Measurements from ENCODE around the gene FOXN4.
"Not testable (repeated sequence)": the region's sequence is repeated elsewhere in the genome, so short reads cannot be mapped to it uniquely, and the experiment has no call there.

FOXN4 gene, protein sequence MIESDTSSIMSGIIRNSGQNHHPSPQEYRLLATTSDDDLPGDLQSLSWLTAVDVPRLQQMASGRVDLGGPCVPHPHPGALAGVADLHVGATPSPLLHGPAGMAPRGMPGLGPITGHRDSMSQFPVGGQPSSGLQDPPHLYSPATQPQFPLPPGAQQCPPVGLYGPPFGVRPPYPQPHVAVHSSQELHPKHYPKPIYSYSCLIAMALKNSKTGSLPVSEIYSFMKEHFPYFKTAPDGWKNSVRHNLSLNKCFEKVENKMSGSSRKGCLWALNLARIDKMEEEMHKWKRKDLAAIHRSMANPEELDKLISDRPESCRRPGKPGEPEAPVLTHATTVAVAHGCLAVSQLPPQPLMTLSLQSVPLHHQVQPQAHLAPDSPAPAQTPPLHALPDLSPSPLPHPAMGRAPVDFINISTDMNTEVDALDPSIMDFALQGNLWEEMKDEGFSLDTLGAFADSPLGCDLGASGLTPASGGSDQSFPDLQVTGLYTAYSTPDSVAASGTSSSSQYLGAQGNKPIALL

DNA sequence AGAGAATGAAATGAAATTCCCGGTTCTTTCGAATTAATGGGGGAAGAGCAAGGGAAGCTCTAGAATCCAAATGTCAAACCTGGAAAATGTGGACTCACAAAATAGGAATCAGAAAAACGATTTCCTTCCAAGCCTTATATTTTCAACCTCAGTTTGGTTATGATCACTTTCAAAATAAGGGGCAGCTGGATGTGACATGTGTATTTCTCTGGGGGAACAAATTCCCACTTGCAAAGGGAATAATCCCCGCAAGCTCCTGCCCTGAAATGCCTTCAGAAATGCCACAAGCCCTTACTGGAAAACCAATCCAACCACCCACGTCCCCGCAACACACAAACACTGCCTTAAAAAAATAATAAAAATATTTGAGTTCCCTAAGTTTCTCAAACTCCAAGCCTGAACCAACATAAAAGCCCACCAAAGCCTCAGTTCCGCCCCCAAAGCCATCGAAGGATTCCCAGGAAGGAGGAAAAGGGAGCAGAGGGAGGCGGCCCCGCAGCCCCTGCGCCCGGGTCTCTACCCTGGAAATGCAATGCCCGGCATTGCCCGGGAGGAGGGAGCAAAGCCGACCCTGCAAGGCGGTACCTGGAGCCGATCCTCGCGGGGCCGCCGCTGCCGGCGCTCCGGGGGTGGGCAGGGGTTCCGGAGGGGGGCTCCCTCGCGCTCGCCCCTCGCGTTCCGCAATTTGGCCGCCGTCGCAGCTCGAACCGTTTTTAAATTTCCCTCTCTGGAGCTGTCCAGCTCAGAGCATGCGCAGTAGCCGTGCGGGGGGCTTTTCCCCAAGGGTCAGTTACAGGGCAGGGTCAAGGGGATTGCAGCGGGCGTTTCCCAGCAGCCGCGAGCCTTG, at the start of gene FOXN4:
Gene FOXN4 (minus strand): TSS at position 751 of the 847 bp plus-strand sequence. CDS start 963 bp downstream, outside the sequence.
- DNase-seq: no peak

DNA sequence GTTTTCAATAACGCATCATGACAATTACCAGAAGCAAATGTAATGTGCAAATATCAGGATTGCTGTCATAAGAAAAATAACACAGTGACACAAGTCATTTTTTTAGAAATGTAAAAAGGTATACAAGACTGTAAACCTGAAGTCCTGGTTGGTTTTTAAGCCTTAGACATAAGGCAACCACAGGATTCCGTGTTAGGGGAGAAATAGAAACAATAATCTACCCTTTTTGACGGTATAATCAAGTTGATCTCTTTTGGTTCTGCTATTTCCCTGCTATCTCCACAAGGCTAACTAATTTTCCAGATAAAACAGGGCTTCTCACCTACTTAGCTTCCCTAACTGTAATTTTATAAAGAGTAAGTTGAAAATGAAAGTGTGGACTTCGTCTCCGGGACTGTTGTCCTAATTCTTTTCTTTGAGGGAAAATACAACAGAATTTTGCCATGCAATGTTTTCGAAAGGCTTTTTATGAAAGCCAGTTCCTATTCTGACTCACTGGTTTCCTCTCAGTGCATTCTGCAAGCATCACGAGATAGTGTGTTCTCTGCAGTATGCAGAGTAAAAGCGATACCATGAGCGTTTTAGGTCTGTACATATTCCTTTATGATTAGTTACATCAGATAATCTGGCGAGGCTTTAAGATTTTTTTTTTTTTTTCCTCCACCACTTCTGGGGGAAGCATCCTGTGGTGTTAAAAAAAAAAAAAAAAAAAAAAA, 49.2 kb upstream of the FOXN4 start:
- DNase-seq: no peak

DNA sequence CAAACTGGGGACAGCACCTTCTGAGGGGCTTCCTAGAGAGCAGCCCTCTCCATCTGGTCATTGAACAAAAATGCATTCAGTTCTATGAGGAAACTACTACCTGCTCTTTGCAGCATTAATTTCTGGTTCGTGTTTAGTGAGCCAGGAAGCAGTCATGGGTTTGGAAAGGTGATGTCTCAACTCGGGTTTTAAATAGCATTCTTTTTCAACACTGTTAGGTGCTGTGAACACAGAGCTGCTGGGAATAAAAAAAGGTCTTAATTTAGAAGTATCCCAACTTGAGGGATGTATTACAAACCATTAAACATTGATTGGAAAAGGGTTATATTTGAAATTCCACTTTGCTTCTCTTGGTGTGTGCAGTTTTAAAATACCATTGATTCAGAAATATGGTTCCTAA, 47.9 kb upstream of the FOXN4 start:
- no peak for DNase-seq

DNA sequence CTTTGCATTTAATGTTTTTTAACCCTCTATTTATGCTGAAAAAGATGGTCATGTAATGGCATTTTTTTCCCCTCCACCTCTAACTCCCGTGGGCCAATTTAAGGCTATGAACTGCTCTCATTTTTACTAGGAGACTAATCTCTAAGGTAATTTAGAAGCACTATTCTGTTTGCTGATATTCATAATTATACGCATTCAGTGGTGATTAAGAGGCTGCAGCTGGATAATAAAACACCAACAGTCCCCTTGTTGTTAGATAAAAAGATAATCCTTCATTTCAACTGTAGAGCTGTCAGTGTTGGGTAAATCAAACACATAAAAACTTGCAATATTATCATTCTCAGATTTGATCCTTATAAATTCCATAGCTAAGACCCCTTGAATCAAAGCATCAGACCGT, 47.5 kb upstream of the FOXN4 start:
- no peak for DNase-seq

DNA sequence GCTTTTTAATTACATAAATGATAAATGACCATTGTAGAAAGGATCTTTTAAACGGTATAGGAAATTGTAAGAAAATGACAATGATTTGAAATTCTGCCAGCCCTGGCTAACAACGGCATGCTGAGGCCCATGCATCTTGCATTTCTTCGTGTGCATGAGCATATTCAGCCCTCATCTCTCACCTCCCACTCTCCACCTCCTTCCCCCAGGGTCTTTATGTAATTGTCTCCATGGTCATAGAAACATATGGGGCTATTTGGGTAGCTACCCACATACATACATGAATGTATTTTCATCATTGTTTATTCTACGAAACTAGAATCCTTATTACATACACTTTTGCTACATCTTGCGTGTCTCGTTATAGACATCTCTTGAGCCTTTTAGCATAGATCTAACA, 43.1 kb upstream of the FOXN4 start:
- no peak for DNase-seq

DNA sequence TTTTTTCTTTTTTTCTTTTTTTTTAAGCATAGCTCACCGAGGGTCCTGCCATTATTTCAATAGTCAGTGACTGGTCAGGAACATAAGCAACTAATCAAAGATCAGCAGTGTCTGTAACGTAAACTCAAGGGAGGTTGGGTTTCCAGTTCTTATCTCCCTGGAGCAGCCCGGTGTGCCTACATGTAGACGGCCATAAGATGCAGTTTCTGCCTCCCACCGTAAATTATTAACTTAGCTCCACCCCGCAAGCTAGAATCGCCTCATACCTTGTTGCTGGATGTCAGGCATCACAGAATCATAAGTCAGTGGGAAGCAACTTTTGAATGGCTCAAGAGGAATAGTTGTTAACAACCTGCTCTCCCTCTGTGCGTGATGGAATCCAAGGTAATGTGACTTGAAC, 38.5 kb upstream of the FOXN4 start, which contains the start of gene MYO1H:
Gene MYO1H (plus strand): TSS at position 312 of the 400 bp plus-strand sequence. CDS start 61 bp downstream, at position 373.
- no peak for DNase-seq

DNA sequence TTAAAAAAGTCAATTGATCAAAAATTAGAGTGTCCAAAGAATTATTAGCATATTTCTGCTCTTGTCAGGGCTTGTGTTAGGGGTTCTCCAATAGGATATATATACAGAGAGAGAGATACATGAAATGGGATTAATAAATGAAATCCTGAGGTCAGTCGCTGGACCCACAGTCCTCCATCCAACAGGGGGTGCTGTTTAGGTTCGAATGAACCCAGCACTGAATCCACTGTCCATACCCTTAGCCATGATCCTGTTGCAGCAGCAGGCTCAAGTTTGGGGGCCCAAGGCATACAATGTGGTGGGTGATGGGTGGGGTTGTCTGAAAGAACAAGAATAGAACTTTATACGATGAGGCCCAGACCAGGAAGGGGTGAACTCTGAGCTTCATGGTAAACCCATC, 37.8 kb upstream of the FOXN4 start:
- no peak for DNase-seq

DNA sequence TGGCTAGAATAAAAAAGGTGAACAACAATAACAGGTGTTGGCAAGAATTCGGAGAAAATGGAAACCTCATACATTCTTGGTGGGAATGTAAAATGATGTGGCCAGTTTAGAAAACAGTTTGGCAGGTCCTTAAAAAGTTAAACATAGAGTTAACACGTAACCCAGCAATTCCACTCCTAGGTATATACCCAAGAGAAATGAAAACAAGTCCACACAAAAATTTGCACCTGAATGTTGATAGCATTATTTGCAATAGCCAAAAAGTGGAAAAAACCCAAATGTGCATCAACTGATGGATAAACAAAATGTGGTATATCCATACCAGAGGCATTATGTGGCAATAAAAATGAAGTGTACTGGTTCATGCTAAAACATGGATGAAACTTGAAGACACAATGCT, 36.3 kb upstream of the FOXN4 start:
- DNase-seq: no peak

DNA sequence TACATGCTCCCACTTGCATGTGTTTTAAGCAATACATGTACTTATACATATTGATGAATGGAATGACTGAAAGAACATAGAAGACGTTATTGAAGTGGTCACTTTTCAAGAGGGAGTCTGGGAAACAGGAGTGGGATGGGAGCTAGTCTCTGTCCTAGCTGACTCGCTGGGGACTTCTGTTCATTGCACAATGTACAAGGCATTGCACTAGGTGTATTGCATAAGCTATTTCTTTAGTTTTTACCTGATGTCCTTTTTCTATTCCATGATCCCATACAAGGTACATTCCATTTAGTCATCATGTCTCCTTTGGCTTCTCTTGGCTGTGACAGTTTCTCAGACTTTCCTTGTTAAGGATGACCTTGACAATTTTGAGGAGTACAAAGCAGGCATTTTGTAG, 34.6 kb upstream of the FOXN4 start:
- DNase-seq: no peak

DNA sequence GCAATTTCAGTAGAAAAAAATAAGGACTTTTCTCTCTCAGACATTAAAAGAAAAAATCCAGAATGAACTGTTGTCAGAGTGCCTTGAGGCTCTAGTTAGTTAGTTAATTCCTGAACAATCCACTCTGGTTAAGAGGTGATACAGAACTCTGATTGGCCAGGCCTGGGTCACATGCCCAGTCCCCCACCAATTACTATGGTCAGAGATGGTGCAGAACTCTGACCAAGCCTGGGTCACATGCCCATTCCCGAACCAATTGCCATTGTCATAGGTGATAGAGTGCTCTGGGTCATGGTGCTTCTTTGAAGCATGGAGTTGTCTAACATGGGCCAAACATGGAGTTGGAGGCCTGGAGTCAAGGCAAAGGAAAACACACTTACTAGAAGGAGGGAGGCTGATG, 27.5 kb upstream of the FOXN4 start:
- no peak for DNase-seq

DNA sequence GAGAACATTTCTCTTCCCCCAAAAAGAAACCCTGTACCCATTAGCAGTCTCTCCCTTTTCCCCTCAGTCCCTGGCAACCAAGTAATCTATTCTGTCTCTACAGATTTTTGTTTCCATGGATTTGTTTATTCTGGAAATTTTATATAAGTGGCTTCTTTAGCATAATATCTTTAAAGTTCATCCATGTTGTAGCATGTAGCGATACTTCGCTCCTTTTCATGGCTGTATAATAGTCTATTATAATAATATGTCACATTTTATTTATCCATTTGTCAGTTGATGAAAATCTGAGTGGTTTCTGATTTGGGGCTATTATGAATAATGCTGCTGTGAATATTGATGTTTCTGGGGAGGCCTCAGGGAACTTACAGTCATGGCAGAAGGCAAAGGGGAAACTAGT, 25.8 kb upstream of the FOXN4 start:
- no peak for DNase-seq

DNA sequence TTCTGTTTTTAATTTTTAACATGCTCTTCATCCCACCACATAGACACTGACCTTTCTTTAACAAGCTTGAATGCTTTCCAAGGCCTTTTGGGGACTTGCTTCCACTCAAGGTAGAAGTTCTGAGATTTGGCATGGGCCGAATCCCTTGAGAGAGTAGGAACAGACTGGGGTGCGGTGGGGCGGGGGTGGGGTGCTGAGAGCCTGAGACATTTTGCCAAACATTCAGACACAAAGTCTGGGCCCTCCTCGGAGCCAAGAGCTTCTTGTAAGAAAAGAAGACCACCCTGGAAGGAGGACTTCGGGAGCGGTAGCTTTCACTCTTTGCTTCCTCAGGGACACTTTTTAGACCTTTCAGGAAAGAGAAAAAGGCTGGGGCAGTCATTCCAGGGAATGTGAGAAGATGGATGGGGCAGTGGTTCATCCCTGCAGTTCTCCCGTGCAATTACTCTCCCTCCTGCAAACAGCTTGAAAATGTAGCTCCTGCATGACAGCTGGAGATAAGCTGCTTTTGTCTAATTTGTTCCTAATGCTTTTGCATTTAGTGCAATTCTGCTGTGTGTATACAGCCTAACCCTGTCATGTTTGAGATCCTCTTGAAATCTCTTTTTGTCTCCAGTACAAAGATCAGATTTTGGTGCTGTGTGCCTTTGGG, 22.3 kb upstream of the FOXN4 start:
- no peak for DNase-seq

DNA sequence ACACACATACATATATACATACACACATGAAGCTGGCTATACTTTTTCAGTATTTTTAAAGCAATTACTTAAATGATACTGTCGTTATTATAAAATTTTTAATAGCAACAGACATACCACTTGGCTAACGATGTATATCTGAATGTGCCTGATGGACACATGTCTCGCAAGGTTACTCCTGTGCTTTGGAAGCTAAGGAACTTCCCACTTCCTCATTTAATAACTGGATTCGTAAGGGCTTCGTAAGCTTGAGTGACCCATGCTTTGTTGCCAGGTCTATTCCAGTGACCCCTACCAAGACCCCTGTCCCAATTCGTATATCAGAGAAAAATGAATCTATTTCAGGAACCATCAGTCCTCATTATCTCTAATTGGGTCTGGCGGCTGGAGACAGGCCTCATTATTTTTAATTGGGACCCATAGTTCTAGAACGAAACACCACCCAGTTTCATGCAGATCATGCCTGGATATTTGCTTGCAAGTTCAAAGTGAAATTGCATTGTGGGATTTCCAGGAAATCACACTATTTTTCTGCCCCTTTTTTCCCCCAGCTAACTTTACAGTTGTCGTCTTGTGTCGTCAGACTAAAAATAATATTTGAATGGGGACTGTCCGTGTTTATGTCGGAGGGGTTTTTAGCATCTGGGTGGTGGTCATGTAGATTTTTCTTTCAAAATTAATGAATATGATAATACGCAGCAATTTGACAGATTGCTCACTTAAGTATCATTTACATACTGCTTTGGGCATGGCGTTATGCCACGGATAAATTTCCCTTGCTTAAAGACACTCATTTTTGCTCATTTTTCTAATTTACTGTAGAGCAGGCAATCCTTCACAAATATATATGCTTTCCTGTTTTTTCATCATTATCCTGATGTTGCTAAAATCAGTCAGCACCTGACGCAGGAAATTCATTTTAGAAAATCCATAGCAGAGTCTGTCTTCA, 21.5 kb upstream of the FOXN4 start:
- DNase-seq: no peak

DNA sequence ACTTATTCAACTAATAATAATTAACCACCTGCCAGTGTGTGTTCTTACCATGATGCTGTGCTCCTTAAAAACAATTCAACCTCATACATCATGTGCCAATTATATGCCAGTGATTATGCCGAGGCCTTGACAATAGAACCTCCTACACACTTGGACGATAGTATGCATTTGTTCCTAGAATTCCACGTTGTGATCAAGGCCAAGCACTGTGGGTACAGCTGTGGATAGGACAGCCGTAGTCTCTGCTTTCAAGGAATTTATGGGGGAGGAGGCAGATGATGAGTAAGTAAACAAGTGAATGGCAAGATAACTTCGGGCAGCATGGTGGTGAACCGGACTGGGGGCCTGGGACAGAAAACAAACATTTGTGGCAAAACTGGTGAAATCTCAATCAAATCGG, 20.6 kb upstream of the FOXN4 start:
- DNase-seq: no peak

DNA sequence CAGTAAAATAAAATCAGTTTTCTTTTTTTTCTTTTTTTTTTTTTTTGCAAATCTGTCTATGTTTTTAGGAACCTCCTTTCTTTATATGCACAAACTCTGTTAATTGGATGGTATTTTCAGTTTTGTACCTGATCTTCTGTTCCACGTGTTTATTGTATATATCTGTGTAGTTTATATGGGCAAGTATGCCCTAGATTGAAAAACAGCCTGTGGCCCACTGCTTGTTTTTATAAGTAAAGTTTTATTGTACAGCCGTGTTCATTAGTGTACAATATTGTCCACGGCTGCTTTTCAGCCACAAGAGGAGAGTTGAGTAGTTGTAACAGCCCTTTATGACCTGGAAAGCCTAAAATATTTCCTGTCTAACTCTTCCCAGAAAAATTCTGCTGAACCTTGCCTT, 19.9 kb upstream of the FOXN4 start:
- DNase-seq: no peak

DNA sequence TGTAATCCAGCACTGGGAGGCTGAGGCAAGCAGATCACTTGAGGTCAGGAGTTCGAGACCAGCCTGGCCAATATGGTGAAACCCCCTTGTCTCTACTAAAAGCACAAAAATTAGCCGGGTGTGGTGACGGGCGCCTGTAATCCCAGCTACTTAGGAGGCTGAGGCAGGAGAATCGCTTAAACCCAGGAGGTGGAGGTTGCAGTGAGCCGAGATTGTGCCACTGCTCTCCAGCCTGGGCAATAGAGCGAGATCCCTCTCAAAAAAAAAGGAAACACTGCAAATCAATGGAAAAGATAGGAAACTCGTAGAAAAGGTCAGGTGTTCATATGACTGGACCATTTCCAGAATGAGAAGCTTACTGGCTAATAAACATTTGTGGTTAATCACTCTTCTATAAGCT, 12.2 kb upstream of the FOXN4 start:
- not testable (repeated sequence) for DNase-seq

DNA sequence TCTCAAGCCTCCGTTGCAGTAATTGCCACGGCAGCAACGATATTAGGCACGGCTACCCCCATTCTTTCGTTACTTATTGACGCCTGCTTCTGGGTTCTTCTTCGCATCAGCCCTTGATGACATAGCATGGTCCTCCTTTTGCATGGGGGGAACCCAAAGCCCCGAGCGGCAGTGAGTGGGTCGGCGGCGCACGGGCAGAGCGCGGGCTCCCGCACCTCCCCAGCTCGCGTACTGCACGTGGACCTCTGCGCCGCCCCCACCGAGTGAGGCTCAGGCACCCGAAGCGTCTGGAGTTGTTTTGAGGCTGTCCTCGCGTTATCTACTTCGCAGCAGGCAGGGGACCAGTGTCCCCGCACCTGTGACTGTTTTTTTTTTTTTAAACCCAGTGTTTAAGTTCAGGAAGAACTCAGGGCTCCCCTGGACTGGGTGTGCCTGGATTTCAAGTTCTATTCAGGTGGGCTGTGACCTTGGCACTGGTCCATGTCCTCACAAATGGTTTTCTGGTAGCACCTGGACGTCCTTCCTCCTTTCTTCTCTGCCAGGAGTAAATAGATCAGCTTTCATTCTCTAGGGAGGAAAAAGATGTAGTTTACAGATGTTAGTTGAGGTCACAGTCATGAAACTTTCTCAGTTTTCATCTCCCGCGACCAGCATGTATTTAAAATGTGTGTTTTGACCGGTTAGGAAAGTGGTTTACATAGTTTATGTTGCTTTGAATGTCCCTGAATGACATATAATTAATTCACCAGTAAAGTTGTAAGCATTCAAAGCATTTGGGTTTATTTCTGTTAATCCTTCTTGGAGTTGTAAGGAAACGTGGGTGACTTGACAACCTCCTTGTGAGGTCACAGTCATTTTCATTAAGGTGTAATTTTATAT, 1.4 kb upstream of the FOXN4 start:
- DNase-seq: no peak

DNA sequence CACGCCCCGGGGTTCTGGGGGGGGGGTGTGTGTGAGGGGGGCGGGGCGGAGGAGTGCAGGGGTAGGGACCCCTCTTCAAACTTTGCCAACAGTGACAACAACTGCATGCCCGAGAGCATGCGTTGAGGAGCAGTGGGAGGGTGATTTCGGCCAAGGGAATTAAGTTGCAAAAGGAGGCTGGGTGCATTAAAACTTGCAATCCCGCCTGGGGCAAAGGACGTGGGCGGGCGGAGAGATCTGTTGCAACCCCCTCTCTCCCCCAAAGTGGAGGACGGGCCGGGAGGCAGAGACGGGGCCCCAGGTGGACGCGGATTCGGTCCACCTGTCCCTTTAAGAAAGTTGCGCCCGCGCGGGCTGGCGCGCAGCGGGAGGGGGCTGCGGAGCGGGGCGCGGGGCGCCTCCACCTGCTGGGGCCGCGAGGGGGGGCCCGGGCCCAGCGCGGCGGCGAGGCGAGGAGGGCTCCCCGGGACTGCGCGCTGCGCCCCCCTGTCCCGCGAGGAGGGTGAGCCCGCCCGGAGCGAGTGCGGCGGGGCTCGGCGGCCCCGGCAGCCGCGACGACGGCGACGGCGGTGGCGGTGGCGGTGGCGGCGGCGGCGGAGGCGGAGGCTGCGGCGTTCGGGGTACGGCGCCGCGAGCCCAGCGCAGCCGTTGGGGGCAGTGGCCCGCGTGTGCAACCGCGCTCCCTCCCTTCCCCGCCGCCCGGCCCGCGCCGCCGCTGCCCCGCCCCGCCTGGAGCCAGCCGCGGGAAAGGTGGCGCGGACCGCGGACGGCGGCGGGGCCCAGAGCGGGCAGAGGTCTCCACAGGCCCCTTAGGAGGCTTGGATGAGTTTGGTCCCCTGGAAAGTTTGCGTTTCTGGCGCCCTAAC, 530 bp upstream of the FOXN4 start:
- DNase-seq: no peak

DNA sequence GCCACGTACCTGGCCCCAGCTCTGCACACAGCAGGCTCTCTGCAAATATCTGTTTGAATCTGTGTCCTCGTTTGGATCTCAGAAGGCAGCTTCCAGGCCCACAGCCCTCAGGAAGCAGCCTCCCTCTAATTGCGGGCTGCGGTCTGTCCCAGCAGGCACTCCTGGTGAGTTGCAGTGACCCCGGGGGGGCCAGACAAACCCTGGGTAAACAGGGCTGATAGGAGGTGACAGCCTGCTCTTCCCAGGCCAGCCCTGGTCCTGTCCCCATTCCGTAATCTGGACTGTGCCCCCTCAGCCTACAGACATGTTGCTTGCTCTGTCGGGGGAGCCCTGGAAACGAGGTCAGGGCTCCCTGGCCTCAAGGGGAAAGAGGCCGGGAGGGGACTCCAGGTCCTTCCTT, 2.0 kb downstream of the FOXN4 start:
- no peak for DNase-seq

Data from left hindlimb (tissue), 1 donor.